Measurements from ENCODE around the gene RND3.

The RND3 gene

DNA sequence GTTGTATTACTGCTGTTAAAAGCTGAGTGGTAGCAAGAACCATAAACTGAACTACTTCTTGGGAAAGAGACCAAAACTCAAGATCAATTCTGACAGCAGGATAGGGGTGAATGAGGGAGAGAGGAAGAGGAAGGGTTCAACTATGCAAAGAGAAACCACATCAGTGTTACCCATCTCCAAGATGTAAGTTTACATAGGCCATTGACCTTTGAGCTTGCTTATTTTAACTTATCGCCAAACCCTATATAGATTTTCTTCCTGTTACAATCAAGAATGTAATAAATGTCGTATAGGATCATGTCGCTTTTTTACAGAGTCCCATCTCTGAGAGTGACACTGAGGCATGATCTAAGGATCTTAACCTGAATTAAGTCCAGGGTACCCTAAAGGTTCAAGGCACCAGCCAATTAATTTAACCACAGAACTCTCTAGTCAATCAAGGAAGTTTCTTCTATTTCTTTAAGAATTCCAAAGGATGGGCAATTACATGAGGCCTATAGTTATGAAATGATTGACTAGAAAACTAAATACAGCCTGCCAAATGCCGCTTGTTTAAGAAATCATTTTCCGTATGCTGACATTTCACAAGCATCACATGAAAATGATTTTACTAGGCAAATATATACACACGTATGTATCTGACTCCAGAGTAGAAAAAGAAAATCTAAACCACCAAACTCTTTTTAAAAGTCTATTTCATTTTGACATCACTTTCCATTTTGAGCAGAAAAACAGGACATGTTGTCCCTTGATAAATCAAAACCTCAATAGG is 11.8 kb downstream of the RND3 start:
- no peak for DNase-seq (ENCODE audit: low spot score)

DNA sequence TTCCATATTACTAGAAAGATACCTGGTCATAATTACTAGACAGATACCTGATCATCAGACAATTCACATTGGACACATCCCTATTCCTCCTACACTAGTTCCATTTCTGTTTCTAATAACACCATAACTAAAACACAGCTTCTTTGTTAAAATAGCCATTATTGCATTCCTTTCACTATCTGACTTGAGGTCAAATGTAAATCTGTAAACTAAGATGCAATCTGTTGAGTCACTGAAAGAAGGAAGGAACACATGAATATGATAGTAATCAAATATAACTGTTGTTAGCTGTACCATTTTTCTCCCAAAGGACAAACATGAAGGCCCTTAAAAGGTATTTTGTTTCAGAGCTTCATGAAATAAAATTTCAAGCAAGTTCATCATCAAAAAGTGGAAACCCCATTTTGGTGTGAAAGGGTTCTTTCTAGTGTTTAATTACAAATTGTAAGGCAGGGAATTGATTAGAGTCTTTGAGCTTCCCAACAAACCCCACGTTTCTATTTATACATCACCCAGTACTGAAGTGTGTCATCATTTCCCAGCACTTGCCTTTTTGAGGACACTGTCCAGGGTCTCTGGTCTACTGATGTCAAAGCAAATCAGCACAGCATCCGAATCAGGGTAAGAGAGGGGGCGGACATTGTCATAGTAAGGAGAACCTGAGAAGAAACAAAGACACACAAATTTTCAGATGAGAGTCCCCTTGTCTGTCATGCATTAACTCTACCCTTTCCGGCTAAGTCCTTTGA is 13.0 kb downstream of the RND3 start:
- DNase-seq (ENCODE audit: low spot score): no peak

DNA sequence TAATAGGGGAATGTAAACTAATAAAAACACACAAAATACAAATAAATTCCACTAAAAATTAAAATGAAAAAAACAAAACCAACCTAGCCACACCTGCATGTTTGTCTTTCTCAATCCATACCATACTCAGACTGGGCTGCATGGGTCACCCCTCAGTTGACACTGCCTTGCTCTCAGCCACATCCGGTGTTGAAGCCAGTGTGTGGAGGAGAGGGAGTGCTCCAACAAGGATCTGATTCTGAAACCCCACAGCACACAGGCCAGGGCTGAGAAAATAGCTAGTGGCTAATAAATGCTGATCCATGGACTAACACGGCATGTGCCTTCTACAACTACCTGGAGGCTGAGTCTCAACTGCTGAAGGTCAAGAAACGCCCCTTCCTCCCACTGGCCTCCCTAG is 13.7 kb downstream of the RND3 start:
- no peak for DNase-seq (ENCODE audit: low spot score)

DNA sequence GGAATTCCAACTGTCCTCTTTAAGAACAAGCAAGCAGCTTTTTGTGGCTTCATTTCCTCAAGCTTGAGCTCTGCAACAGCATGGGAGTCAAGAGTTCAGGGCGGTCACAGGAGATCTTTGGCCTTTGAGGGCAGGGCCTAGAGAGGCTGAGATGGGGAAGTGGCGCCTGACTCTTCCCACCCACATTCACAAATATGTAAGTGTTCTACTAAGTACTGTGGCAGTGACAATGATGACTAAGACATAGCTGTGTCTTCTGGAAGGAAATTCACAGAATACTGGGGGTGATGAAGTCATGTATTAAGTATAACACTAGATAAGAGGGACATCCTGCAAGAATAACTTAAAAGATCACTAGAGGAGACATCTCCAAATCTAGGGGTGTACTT is 15.0 kb downstream of the RND3 start:
- DNase-seq (ENCODE audit: low spot score): no peak

DNA sequence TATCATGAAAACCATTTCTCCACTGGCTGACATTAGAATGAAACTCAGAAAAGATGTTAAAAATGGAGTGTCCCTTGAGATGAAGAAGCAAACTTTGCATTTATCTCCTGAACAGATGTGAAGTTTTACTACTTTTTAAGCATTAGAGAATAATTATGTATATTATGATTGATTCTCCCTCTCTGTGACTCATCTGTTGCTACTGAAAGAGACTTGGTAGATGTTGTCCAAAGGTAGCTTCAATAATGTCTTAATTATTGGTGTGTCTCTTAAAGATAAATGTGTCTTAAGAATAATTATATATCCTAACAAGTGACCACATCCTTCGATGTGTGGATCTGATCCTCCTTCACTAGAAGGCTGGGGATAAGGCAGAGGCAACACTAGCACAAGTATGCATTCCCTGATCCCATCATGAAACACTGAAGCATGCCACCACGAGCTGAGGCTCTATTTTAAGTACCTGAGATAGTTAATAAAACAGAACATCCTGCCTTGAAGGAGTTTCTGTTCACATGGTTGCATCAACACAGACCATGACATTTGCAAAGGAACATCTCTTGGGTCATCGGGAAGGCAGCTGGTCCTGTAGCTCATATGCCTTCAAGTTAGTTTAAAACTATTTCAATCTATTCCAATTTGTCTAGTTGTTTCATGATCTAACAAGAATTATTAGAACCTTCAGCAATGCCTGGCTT is 15.5 kb downstream of the RND3 start:
- DNase-seq (ENCODE audit: low spot score): no peak

DNA sequence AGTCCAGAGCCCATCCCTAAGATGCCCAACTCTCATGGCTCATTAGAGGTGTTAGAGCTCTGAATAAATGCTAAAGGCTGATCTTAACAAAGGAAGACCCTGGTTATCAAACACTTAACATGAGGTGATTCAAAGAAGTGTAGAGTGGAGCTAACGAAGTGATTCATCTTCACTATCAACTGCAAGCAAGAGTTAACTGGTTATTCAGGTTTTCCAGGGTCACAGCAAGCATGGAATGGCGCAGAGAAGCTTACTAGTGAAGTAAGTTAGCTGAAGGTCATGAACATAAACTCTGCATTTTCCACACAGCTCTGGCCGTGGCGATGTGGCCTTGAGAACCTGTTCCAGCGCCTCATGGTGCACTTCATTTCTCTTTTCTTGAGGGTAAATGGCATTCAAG is 17.0 kb downstream of the RND3 start:
- no peak for DNase-seq (ENCODE audit: low spot score)

DNA sequence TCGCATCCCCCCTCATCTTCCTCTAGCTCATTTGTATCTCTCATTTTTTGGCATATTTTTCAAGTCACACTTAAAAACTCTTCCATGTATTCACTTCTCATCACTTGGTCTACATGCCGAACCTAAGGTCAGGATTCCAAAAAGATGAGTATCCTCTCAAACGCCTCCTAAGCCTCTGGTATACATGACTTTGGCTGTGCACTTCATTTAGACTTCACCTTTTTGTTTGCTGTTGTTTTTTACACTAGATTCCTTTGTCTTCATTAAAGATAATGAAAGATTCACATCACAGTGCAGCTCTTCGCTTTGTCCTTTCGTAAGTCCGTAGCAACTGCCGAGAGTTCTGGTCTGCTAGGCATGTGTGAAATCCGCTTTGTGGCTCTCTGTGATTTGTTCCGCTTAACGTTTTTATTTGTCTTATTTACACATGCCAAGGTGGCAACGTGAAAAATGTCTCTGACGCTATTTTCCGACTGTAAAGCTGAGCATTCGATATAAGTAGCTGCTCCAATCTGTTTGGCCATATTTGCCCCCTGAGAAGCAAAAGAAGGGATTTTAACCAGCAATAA is 17.7 kb downstream of the RND3 start:
- no peak for DNase-seq (ENCODE audit: low spot score)

DNA sequence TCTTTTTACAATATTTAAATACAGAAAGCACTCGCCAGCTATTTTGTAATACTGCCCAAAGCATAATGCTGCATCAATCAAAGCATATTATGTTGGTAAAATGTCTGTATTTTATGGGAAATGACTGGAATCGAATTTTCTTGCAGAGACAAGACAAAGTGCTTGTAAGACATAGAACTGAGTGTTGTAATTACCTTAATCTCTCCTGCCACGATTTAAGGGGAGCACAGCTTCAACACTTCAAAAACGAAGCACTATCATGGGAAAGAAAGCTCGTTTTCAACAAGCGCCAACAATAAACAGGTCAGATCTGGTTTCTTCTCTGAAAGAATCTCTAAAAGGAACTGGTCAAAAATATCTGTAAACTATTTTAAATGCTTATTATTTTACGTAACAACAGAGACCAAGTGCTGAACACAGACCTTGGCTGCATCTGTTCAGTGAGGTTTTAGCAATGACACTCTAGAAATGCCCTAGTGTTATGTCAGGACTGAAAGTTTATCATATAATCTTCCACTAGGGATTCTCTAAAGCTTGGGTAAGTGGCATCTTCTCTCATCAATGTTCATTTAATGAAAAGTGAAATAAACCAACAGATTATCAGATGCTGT is 19.0 kb downstream of the RND3 start:
- no peak for DNase-seq (ENCODE audit: low spot score)

DNA sequence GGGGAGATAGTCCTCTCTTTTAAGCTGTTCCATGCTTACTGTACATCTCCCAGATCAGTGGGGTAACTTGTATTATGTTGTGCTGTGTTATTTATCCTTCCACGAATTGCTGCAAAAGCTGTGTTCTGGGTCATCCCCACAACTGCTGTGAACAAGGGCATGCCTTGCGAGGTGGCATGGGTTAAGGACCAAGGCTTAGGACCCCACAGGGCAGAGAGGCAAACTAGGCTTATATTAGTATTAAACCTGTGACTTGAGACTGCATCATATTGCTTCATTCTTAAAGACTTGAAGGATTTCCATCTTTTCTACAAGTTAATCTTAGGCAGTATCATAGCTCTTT is 19.9 kb downstream of the RND3 start:
- DNase-seq (ENCODE audit: low spot score): no peak

DNA sequence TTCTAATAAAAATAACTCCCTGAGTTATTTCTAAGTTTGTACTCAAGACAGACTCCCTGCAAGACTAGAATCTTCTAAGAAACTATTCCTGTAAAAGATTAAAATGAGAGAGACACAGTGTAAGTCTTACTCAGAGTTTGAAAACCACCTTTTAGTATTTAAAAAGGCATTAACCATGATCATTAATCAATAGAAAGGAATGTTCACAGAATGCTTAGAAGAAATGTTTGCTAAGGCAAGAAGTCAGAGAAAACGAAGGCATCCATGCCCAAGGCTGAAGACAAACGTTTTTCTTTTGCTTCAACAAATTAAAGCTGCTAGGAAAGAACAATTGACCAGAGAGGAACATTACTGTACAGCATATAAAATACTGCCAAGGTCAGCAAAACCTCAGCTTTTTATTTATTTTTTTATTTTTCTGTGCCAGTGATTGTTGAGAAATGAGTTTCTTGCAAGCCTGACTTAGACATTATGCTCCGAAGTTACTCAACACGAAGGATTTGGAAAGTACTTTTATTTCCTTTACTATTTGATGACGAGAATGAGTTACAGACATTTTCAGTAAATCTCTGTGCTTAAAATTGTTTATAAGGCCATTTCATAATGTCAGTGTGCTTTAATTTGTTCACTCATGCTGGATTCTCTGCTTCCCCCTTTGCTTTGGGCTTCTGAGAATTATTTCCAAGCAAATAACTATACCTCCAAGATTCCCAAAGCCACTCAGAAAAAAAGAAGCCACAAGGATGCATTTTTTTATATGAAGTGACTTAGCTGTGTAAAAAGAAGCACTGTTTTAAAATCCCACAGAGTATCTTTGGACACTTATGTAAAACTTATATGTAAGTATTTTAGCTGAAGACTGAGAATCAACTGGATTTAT is 20.5 kb downstream of the RND3 start:
- no peak for DNase-seq (ENCODE audit: low spot score)

DNA sequence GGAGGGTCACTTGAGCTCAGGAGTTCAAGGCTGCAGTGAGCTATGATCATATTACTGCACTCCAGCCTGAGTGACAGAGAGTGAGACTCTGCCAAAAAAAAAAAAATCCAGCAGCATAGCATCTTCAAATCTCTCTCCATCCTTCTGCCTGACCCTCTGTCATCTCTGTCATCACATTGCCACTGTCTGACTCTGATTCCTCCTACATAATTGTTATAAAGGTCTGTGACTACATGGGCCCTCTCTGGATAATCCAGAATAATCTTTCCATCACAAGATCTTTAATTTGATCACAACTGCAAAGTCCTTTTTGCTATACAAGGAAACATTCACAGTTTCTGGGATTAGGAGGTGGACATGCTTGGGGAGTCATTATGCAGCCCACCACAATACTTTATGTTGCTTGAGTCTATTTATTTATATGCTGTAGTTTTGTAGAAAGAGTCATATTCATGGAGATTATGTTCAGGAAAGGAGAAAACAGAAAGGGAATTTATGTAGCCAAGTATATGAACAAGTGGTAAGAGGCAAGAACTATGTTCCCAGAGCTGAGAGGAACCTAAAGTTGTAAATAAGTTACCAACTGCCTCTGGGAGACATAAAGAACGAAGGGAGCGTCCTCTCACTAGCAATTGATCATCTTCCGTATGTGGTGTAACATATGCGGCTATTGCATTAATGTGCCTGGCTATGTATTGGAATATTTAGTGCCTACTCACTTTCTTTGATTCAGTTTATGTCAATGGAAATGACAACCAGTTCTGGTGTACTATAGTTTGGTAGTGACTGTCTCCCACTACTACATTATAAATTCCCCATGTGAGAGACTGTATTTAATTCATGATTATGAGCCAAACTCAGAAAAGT is 21.5 kb downstream of the RND3 start:
- no peak for DNase-seq (ENCODE audit: low spot score)

DNA sequence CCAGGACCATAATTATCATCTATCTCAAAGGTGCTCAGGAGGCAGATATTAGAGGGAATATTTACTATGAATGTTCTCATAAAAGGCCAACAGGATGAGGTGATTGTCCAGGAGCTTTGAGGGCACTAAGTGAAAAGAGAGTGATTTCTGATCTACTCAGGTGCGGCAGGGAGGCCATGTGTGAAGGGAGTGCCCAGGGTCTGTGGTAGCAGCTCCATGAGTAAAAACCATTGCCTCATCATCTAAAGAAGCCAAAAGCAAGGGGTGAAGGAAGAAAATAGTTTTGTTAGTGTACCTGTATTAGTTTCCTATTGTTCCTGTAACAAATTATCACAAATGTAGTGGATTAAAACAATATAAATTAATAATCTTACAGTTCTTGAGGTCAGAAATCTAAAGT is 22.5 kb downstream of the RND3 start:
- DNase-seq (ENCODE audit: low spot score): no peak

DNA sequence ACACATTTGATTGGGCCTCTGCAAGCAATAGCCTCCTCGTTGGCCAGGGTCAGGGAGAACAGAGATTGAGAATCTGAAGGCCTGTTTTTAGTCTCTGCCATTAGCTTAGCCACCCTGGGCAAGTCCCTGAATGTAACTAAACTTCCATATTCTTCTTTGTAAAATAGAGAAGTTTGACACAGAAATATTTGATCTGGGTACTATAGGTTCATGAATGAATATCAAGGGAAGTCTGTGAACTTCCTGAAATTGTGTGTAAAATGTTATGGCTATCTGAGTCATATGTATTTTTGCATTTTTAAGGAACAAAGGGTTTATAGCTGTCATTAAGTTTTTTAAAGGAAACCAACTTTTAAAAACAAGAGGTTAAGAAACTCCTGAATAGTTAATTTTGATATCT is 23.2 kb downstream of the RND3 start:
- DNase-seq (ENCODE audit: low spot score): no peak

DNA sequence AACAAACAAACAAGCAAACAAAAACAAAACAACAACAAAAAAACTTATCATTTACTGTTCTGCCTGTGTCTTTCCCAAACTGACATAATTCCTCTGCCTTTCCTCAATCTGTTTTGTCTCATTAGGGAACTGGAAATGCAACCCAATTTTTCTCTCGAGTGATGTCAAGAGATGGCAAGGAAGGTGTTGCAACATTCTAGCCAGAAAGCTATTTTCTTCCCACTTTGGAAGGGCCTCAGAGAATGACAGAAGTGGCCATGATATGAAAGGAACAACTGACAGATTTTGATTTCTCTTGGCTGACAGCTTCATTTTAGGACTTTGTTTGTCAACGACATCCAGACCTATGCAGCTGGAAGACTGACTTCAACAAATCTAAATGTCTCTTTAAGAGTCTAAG is 24.7 kb downstream of the RND3 start:
- DNase-seq (ENCODE audit: low spot score): no peak

DNA sequence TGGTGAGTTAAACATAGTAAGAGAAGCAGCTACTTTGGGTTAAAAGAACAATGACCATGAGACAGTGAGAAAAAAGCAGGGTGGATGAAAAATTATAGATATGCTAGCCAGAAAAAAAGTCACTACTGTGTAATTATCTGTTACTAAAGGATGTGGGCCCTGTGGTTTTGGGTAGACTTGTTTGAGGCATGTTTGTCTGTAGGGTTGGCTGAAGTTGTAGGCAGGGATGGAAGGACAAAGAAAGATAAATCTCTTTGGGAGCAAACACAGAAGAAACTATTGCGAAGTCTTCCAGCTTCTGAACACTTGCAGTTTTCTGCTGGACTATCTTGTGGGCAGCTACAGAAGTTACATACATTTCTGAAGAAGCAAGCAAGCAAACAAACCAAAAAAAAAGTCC is 28.2 kb downstream of the RND3 start:
- no peak for DNase-seq (ENCODE audit: low spot score)

DNA sequence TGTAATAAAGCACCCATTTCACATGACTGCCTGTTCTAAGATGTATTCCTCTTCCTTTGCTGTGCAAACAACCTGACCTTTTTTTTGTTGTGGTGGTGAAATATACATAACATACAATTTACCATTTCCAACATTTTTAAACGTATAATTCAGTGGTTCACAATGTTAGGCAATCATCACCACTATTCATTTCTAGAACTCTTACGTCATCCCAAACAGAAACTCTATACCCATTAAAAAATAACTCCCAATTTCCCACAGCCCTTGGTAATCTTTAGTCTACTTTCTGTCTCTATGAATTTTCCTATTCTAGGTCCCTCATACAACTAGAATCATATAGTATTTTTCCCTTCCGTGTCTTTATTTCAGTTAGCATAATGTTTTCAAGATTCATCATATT is 36.7 kb downstream of the RND3 start:
- DNase-seq (ENCODE audit: low spot score): no peak

DNA sequence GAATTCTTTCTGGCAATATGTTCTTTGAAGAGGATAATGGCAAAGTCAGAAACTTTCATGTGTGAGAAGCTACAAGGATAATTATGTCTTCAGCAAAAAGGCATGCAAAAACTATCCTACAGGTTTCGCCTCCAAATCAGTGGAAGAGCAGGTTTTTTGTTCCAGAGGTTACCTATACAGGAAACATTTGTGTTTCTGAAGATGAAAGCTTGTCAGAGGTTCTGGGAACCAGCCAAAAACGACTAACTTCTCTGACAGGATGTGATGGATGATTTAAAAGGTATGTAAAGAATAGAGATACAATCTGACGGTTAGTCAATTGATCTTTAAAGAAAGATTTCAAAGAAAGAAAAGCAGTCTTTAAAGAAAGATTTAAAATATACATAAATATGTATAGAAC is 37.6 kb downstream of the RND3 start:
- DNase-seq (ENCODE audit: low spot score): no peak

DNA sequence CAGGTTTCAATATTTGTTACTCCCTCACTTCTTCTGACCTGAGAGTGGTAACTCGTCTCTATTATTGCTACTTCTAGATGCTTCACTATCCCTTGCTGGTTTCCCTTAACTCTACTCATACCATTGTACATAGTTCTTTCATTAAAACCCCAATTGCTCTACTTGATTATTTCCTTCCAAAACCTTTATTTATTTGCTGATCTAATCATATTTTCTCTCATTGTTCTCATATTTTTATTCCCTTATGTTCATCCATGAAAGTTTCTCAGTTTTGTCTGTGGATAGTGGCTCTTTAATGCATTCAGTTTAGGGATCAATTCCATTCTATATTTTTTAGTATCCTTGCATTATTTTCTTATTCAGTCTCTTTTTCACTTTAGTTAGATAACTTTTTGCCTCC is 42.1 kb downstream of the RND3 start:
- DNase-seq (ENCODE audit: low spot score): no peak

DNA sequence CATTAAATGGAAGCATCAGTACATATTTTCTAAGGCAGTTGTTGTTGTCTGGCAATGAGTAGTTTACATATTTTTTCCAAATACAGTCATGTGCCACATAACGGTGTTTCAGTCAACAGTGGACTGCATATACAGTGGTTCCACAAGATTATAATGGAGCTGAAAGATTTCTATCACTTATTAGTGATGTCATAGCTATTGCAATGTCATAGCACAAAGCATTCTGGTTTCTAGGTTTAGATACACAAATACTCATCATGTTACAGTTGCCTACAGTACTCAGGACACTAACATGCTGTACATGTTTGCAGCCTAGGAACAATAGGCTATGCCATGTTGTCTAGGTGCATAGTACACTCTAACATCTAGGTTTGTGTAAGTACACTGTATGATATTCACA is 45.0 kb downstream of the RND3 start:
- no peak for DNase-seq (ENCODE audit: low spot score)

DNA sequence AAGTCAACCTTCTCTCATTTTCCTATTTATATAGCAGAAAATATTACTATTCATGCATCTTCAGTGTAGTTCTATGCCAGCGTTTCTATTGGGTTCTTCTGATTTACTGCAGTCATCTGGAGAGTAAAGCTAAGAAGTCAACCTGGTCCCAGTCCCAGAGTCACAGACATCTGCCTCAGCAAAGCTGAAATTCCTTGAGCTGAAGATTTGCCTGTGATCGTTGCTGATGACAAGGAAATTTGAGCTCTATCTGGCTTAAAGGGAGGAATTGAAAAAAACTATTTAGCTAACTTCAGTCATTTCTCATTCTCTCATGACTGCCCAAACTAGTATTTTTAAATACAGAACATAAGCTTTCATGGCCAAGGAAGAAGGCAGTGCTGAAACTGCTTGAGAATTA is 45.7 kb downstream of the RND3 start:
- DNase-seq (ENCODE audit: low spot score): no peak

DNA sequence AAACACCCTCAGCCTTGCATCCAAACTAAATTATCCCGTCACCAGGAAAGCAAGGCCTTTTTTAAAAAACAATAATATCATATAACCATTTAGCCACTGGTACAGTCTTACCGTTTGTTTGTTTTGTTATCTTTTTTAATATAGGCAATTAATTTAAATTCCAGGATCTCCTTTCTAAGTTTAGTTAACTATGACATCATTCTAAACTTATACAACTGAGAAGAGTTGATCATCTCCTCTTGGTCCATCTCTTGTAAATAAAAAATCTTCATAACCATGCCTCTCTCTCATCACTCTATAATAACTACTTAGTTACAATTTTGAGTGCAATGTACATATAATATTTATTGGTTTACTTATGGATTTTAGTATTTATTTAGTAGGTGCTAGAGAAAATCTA is 46.2 kb downstream of the RND3 start:
- DNase-seq (ENCODE audit: low spot score): no peak
